Prostate gland (tissue), 2 donors: ENCODE results near the gene KRTAP12-4.

Experiments used
- POLR2A ChIP-seq: fragments of 450-650 bp; IDR thresholded peaks from one replicate; pipeline ENCODE4 v1.6.1; 2016; ENCODE audit warnings: antibody characterized with exemption, mild to moderate bottlenecking
- TF ChIP-seq, protein P1 (sequence below), 4 experiments: fragments of 200-600 bp in 2 of 4; fragments of 450-650 bp in 2 of 4; sonication (generic) in 2 of 4; IDR thresholded peaks; 1 replicate in 3 of 4; 2 replicates in 1 of 4; pipeline ENCODE4 v1.5.1; 2016 to 2019; ENCODE audit warnings: antibody characterized with exemption in 4 of 4, mild to moderate bottlenecking in 2 of 4, moderate library complexity in 2 of 4

DNA sequence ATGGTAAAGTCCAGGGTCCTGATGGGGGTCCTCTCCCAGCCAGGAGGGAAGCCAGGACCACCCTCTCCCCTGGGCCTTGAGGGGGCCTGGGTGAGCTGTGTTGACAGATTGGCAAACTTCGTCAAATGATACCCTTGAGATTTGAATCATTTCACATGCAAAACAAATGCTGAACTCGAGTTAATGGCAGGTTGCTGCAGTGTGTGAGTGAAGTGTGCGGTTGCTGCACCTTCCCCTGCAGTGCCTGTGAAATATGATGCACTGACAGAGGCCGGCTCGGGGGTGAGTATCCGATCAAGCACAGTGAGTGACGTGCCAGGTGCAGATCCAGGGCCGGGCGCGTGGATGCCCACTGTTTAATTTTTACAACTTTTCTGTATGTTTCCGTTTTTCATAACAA, 33.2 kb upstream of the KRTAP12-4 start:
- TF ChIP-seq, protein P1, sequence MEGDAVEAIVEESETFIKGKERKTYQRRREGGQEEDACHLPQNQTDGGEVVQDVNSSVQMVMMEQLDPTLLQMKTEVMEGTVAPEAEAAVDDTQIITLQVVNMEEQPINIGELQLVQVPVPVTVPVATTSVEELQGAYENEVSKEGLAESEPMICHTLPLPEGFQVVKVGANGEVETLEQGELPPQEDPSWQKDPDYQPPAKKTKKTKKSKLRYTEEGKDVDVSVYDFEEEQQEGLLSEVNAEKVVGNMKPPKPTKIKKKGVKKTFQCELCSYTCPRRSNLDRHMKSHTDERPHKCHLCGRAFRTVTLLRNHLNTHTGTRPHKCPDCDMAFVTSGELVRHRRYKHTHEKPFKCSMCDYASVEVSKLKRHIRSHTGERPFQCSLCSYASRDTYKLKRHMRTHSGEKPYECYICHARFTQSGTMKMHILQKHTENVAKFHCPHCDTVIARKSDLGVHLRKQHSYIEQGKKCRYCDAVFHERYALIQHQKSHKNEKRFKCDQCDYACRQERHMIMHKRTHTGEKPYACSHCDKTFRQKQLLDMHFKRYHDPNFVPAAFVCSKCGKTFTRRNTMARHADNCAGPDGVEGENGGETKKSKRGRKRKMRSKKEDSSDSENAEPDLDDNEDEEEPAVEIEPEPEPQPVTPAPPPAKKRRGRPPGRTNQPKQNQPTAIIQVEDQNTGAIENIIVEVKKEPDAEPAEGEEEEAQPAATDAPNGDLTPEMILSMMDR (IDR thresholded peaks at IDR 0.05), result no peak
- no peak for TF ChIP-seq POLR2A
